ENCODE results near the gene MRPS22. TPM values are rescaled to one million over a fixed set of nuclear protein-coding genes. Genes with fewer than 3 reads are reported as not detected.

MRPS22 gene
- total and polyA plus RNA-seq, 2 of the 13 experiments (the other 11 are each of a cell fraction or from before 2014, with no cell fraction given) = 52.7 to 113 TPM

GRCh38 chr3:139388821-139389551 lies 45.2 kb downstream of the MRPS22 start (continued):
- TF ChIP-seq ASH2L (IDR thresholded peaks at IDR 0.05; ENCODE audit: insufficient read length, low read depth, low read length) = peak; percentile 91
- peak; percentile 8; the same call in 1 of the 2 replicates for TF ChIP-seq ARID3A (IDR thresholded peaks at IDR 0.05; ENCODE audit: low read depth, low read length)
- TF ChIP-seq GATAD2A (CRISPR knock-in tag; IDR thresholded peaks at IDR 0.05) = no peak
- TF ChIP-seq ZNF160 (CRISPR knock-in tag; IDR thresholded peaks at IDR 0.05) = 0 out of 2 replicates have a peak, but pooled peaks have one; percentile 38
- 0 out of 2 replicates have a peak, but pooled peaks have one; percentile 31 for TF ChIP-seq DZIP1 (CRISPR knock-in tag; IDR thresholded peaks at IDR 0.05)
- no peak for TF ChIP-seq TFDP2 (CRISPR knock-in tag; IDR thresholded peaks at IDR 0.05)
- TF ChIP-seq PCBP2 (optimal IDR thresholded peaks at IDR 0.05; ENCODE audit: low read depth, low read length, poor library complexity, severe bottlenecking) = no peak
- no peak for TF ChIP-seq MXI1 (IDR thresholded peaks at IDR 0.05; ENCODE audit: borderline replicate concordance, low read depth, low read length)
- TF ChIP-seq ZNF333 (CRISPR knock-in tag; IDR thresholded peaks at IDR 0.05; ENCODE audit: borderline replicate concordance) = 0 out of 2 replicates have a peak, but pooled peaks have one; percentile 41
- TF ChIP-seq SKI (IDR thresholded peaks at IDR 0.05; ENCODE audit: partially characterized antibody) = no peak
- no peak for TF ChIP-seq ZNF484 (CRISPR knock-in tag; IDR thresholded peaks at IDR 0.05; ENCODE audit: borderline replicate concordance, low read depth)
- TF ChIP-seq RFXANK (CRISPR knock-in tag; IDR thresholded peaks at IDR 0.05) = no peak
- no peak for TF ChIP-seq ZFP90 (CRISPR knock-in tag; IDR thresholded peaks at IDR 0.05; ENCODE audit: borderline replicate concordance)
- no peak for TF ChIP-seq ZNF577 (CRISPR knock-in tag; IDR thresholded peaks at IDR 0.05; ENCODE audit: borderline replicate concordance, low read depth)
- no peak for TF ChIP-seq ZNF207 (IDR thresholded peaks at IDR 0.05; ENCODE audit: borderline replicate concordance)
- TF ChIP-seq RFX3 (CRISPR knock-in tag; IDR thresholded peaks at IDR 0.05) = no peak
- TF ChIP-seq SNAPC2 (CRISPR knock-in tag; IDR thresholded peaks at IDR 0.05) = no peak
- TF ChIP-seq HMGXB3 (CRISPR knock-in tag; IDR thresholded peaks at IDR 0.05; ENCODE audit: borderline replicate concordance) = no peak
- TF ChIP-seq JARID2 (CRISPR knock-in tag; IDR thresholded peaks at IDR 0.05; ENCODE audit: insufficient replicate concordance) = no peak

Measured in HepG2 (cell line).